ENCODE measurements around the gene SLIT3.

- TF ChIP-seq CTCF (IDR thresholded peaks at IDR 0.05; ENCODE audit: borderline replicate concordance, extremely low read depth, low read length, poor library complexity, severe bottlenecking) (no peak), EZH2 (IDR thresholded peaks at IDR 0.05; ENCODE audit: borderline replicate concordance, low read depth, low read length, severe bottlenecking) (no peak)
Measured at GRCh38 chr5:168655316-168655715, 645.6 kb downstream of the SLIT3 start.

Measured in DND-41 (cell line).